GM13976 (cell line): ENCODE data around the gene ERC2.

Experiments
- DNase-seq: peaks from one replicate; pipeline ENCODE4 v3.0.0; 2012; ENCODE audit warnings: low spot score
- CTCF ChIP-seq: IDR thresholded peaks from 2 replicates; pipeline ENCODE4 v1.5.1; 2012; ENCODE audit warnings: borderline replicate concordance, mild to moderate bottlenecking; ENCODE audit not compliant: insufficient read depth; ENCODE audit errors: extremely low read depth, missing control alignments, control extremely low read depth
- in situ Hi-C: fragments of 300-500 bp; cut with MboI; formaldehyde crosslinking; loops from one replicate; pipeline ENCODE4 v1.12.0; 2022; ENCODE audit warnings: low sequenced_read_pairs, mixed read lengths, inconsistent platforms; ENCODE audit not compliant: unreplicated experiment

The ERC2 gene

GRCh38 chr3:55521064-55521737 lies 947.1 kb downstream of the ERC2 start:
- in situ Hi-C loops: no loop called here
- DNase-seq: no peak
- no peak for TF ChIP-seq CTCF

- in situ Hi-C loops: no loop called here
- no peak for TF ChIP-seq CTCF
- DNase-seq: no peak
Observed at GRCh38 chr3:55519019-55519418, 949.2 kb downstream of the ERC2 start.

GRCh38 chr3:55518451-55518850 lies 949.8 kb downstream of the ERC2 start:
- DNase-seq: no peak
- no peak for TF ChIP-seq CTCF
- in situ Hi-C loops: no loop called here

GRCh38 chr3:55516392-55517030 lies 951.8 kb downstream of the ERC2 start:
- in situ Hi-C loops: no loop called here
- no peak for TF ChIP-seq CTCF
- no peak for DNase-seq

- no peak for DNase-seq
- in situ Hi-C loops: no loop called here
- no peak for TF ChIP-seq CTCF
Observed at GRCh38 chr3:55515550-55516246, 952.6 kb downstream of the ERC2 start.

GRCh38 chr3:55514962-55515361 lies 953.3 kb downstream of the ERC2 start:
- TF ChIP-seq CTCF: no peak
- in situ Hi-C loops: no loop called here
- no peak for DNase-seq
